Adipocyte (in vitro differentiated cells): ENCODE results near the gene POLN.

Experiments
- DNase-seq: peaks from one replicate; pipeline ENCODE4 v3.0.0-alpha.2; 2015; ENCODE audit warnings: low read depth
- H3K27me3 ChIP-seq: replicated peaks from 2 replicates; pipeline ENCODE4 v1.7.0; 2013; ENCODE audit warnings: mild to moderate bottlenecking, low read length, moderate library complexity; ENCODE audit not compliant: control insufficient read depth, insufficient read depth
- H3K36me3 ChIP-seq: 2 replicates; pipeline ENCODE4 v1.7.0; 2013; ENCODE audit warnings: low read length, mild to moderate bottlenecking, moderate library complexity; ENCODE audit not compliant: control insufficient read depth, insufficient read depth, severe bottlenecking
- H3K4me1 ChIP-seq: 2 replicates; pipeline ENCODE4 v1.7.0; 2013; ENCODE audit warnings: mild to moderate bottlenecking, low read length, moderate library complexity; ENCODE audit not compliant: control insufficient read depth, insufficient read depth
- H3K4me3 ChIP-seq: 2 replicates; pipeline ENCODE4 v1.7.0; 2013; ENCODE audit warnings: mild to moderate bottlenecking, low read length, moderate library complexity
- H3K9ac ChIP-seq: 2 replicates; pipeline ENCODE4 v1.7.0; 2013; ENCODE audit warnings: mild to moderate bottlenecking, low read length, moderate library complexity
- H3K9me3 ChIP-seq: 2 replicates; pipeline ENCODE4 v1.7.0; 2013; ENCODE audit warnings: mild to moderate bottlenecking, low read length, moderate library complexity; ENCODE audit not compliant: control insufficient read depth

POLN gene

GRCh38 chr4:2267320-2267811 is 25.4 kb upstream of the POLN start:
- Histone ChIP-seq H3K9me3 (no peaks in the 10 kb centered on the region), H3K4me1 (peaks cover 16% of the 10 kb centered on the region), H3K9ac (no peak overlapping the region), H3K4me3 (no peak overlapping the region), H3K36me3 (no peaks in the 10 kb centered on the region), H3K27me3 (no peaks in the 10 kb centered on the region)
- no peak for DNase-seq

- H3K9me3 ChIP-seq: no peaks in the 10 kb centered on the region
Measured at GRCh38 chr4:2266821-2267220, 24.9 kb upstream of the POLN start.

GRCh38 chr4:2266181-2266580 is 24.3 kb upstream of the POLN start:
- no peaks in the 10 kb centered on the region for H3K27me3 ChIP-seq
- peaks cover 16% of the 10 kb centered on the region for H3K4me1 ChIP-seq
- H3K36me3 ChIP-seq: no peaks in the 10 kb centered on the region
- H3K4me3 ChIP-seq: peak overlapping the region; percentile 12
- H3K9ac ChIP-seq: peak overlapping the region; percentile 76
- peak; percentile 44 for DNase-seq
- H3K9me3 ChIP-seq: no peaks in the 10 kb centered on the region

More at GRCh38 chr4:2266821-2267220, 24.9 kb upstream of the POLN start:
- Histone ChIP-seq H3K27me3 (no peaks in the 10 kb centered on the region), H3K4me3 (peak overlapping the region; percentile 12), H3K9ac (peak overlapping the region; percentile 41), H3K36me3 (no peaks in the 10 kb centered on the region), H3K4me1 (peaks cover 16% of the 10 kb centered on the region)
- DNase-seq: no peak

- H3K4me3 ChIP-seq: no peak overlapping the region
- H3K9me3 ChIP-seq: no peaks in the 10 kb centered on the region
- H3K36me3 ChIP-seq: no peaks in the 10 kb centered on the region
- DNase-seq: no peak
- H3K27me3 ChIP-seq: no peaks in the 10 kb centered on the region
- H3K4me1 ChIP-seq: peaks cover 20% of the 10 kb centered on the region
- H3K9ac ChIP-seq: peak overlapping the region; percentile 76
Measured at GRCh38 chr4:2265113-2266110, 23.5 kb upstream of the POLN start.

DNA sequence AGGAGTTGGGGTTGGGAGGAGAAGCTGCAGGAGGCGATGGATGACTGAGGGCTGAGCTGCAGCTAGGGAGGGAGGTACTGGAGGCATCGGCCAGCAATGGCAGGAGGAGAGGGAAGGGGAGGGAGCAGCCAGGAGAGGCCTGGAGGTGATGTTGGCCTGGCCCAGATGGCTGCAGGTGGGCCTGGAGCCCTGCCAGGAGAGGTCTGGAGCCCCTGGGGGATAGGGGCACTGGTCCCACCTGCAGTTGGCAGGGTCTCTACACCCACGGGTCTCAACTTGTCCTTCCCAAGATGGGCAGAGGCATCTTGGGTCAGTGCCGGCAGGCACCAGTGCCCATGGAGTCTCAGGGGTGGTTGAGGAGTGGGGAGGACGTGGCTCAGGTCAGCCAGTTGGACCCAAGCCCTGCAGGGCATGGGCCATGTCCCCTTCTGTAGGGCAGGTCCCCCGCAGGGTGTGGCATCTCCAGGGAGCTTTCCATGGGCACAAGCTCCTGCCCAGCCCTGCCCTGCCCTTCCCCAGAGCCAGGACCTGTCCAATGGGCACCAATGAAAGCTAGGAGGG is 22.6 kb upstream of the POLN start:
- Histone ChIP-seq H3K9ac (no peak overlapping the region), H3K9me3 (no peaks in the 10 kb centered on the region), H3K27me3 (no peaks in the 10 kb centered on the region), H3K36me3 (no peaks in the 10 kb centered on the region), H3K4me3 (no peak overlapping the region), H3K4me1 (peaks cover 28% of the 10 kb centered on the region)
- DNase-seq: no peak

GRCh38 chr4:2263926-2264321 is 22.0 kb upstream of the POLN start:
- no peaks in the 10 kb centered on the region for H3K9me3 ChIP-seq
- no peak overlapping the region for H3K4me3 ChIP-seq
- no peaks in the 10 kb centered on the region for H3K36me3 ChIP-seq
- H3K9ac ChIP-seq: no peak overlapping the region
- H3K4me1 ChIP-seq: peaks cover 35% of the 10 kb centered on the region
- DNase-seq: no peak
- H3K27me3 ChIP-seq: no peaks in the 10 kb centered on the region

- DNase-seq: no peak
- Histone ChIP-seq H3K36me3 (peaks cover 4% of the 10 kb centered on the region), H3K27me3 (no peaks in the 10 kb centered on the region), H3K9me3 (no peaks in the 10 kb centered on the region), H3K4me3 (peak overlapping the region; percentile 87), H3K9ac (peak overlapping the region; percentile 97), H3K4me1 (peaks cover 38% of the 10 kb centered on the region)
Measured at GRCh38 chr4:2262944-2263250, 21.0 kb upstream of the POLN start.

DNA sequence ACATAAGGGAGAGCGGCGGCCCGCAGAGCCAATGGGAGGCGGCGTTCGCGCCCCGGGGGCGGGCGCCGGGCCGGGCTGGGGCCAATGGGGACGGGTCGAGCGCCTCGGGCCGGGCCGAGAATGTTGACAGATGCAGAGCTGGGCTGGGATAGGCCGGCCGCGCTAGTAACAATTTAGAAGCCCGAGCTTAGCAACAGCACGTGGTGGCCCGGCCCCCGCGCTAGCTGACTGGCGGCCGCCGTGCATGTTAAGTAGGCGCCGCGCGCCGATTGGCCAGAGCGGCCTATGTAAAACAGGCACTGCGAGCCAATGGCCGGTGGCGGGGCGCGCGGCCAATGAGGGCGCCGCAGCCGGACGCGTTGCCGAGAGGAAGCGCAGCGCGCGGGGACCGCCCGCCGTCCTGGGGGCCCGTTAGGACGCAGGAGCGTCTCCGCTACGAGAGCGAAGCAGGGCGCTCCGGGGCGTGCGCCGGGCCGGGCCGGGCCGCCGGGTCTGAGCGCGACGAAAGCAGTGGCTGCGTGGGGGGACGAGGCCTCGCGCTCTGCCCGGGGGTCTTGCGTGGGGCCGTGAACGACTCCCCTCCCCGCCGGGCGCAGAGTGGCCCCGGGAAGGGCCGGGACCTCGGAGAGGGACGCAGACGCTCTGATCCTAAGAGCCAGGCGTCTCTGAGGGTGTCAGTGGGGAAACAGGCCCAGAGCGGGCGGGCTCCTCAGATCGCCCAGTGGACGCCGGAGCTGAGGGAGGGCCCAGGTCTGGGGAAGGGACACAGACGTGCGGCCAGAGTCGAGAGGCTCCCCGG is 20.4 kb upstream of the POLN start:
- peak overlapping the region; percentile 87 for H3K4me3 ChIP-seq
- H3K9ac ChIP-seq: peak overlapping the region; percentile 97
- H3K9me3 ChIP-seq: no peaks in the 10 kb centered on the region
- peaks cover 4% of the 10 kb centered on the region for H3K36me3 ChIP-seq
- H3K27me3 ChIP-seq: no peaks in the 10 kb centered on the region
- peak; percentile 100 for DNase-seq
- peaks cover 42% of the 10 kb centered on the region for H3K4me1 ChIP-seq

DNA sequence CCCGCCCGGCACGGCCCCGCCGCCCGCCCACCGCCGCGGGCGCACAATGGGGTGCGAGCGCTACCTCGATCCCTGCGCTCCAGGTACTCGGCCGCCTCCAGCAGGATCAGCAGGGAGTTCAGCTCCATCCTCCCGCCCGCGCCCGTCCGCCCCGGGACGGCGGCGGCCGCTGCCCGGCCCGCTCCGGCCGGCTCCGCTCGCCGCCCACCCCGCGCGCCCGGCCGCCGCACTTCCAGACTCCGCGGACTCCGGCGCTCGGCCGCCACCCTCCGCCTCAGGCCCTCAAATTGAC is 19.9 kb upstream of the POLN start, which contains the start of gene MXD4:
Gene MXD4 (minus strand): TSS at position 257 of the 292 bp plus-strand sequence. CDS start 129 bp downstream, at position 128.
- Histone ChIP-seq H3K36me3 (peaks cover 4% of the 10 kb centered on the region), H3K9me3 (no peaks in the 10 kb centered on the region)

GRCh38 chr4:2261110-2261852 is 19.4 kb upstream of the POLN start:
- Histone ChIP-seq H3K9ac (peak overlapping the region; percentile 95), H3K27me3 (no peaks in the 10 kb centered on the region), H3K4me3 (peak overlapping the region; percentile 88), H3K9me3 (no peaks in the 10 kb centered on the region), H3K4me1 (peaks cover 47% of the 10 kb centered on the region), H3K36me3 (peaks cover 4% of the 10 kb centered on the region)
- peak; percentile 84 for DNase-seq

More for the DNA sequence above, 19.9 kb upstream of the POLN start, which contains the start of gene MXD4:
- Histone ChIP-seq H3K27me3 (no peaks in the 10 kb centered on the region), H3K4me1 (peaks cover 47% of the 10 kb centered on the region), H3K4me3 (peak within 1 kb of the TSS; percentile 88), H3K9ac (peak within 1 kb of the TSS; percentile 97)
- no peak for DNase-seq
